ENCODE data around the gene KRT82. TPM values are rescaled to one million over a fixed set of nuclear protein-coding genes. Genes with fewer than 3 reads are reported as not detected.

KRT82 gene
- polyA plus RNA-seq, 2 of the 4 experiments (the other 2 are of a cell fraction) = not detected

DNA sequence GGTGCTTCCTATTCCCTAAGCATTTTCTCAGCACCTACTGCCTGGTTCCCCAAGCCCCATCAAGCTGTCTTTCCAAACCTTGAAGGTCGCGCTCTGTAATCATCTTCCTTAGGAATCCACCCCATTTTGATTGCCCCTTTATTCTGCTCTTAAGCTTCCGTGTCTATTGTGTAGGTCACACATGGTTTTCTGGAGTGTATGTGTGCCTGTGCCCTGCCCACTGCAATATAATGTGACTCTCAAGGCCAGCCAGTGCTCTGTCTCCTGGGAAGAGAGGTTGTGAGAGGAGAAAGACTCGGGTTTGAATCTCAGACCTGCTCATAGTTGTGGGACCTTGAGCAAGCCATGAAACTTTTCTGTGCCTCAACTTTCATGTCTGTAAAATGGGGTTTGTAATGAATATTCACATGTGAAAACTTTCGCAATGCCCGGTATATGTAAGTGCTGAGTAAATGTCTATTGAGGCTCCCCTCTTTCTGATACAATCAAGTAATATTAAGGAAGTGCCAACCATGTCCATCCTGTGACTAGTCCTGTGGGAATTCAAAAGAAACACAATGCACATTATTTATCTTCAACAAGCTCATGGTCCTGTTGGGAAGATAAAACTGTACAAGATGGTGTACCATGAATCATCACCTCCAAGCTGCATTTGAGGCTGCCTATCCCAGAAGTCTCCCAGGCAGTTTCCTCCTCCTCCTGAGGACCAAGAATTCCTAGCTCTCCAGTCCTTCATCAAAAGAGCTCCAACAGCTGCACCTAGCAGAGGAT is 28.8 kb upstream of the KRT82 start:
- CTCF ChIA-PET = interaction anchor here (0.9 to 1.1 kb wide), 5 partner anchors 13 to 432 kb away, joined by 3 to 4 read pairs (median 3); no protein-coding TSS in a partner anchor
- DNase-seq (ENCODE audit: low read depth in 1 of 2, low spot score in 1 of 2) = no peak
- POLR2A ChIA-PET = no interaction called here
- peak; percentile 39 for FAIRE-seq
- Histone ChIP-seq H3K27ac (no peak overlapping the region), H3K4me1 (no peaks in the 10 kb centered on the region), H3K4me2 (no peak overlapping the region), H3K4me3 (no peak overlapping the region), H3K9me3 (no peaks in the 10 kb centered on the region)
- TF ChIP-seq CEBPB (IDR thresholded peaks at IDR 0.05) = 0 out of 4 replicates have a peak, but pooled peaks of 1 of the 2 experiments have one; percentile 15
- no peak for TF ChIP-seq BHLHE40 (IDR thresholded peaks at IDR 0.05; ENCODE audit: low read depth, low read length)
- no peak for ATAC-seq
- 82% methylated on average over 6 of the region's 6 CpGs for WGBS (ENCODE audit: missing lambda C conversion rate)

DNA sequence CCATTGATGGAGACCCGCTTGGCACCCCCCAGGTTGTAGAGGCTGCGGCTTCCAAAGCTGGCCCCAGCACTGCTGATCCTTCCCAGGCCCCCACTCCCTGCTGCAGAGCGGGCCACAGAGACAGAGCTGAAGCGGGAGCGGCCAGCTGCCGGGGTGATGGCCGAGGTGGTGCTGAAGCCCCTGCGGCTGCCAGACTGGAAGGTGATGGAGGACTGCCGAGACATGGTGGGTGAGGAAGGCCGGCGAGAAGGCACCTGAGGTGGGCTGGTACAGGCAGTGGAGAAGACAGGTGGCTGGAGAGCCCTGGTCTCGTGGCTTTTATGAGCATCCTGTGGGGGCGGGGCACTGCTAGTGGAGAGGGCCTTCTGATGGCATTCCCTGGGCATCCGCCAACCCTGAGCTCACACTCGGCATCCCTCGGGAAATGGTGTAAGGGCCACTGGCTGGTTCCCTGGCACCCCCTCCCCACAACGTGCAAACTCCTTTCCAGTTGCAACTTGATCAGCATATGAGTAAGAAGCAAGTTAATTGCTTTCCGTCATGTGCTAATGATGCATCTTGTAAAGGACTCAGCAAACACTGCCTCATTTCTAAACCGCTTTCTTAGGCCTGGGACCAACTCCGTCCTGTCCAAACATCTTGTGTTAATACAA is 28.1 kb upstream of the KRT82 start, which contains the start of gene KRT75:
TSS of gene KRT75 (minus strand) at position 291 of the 653 bp plus-strand sequence. CDS start at position 224, 67 bp downstream.
- Histone ChIP-seq H3K4me2 (no peak within 1 kb of the TSS), H3K9me3 (no peaks in the 10 kb centered on the region), H3K4me3 (no peak within 1 kb of the TSS), H3K27ac (no peak within 1 kb of the TSS), H3K4me1 (no peaks in the 10 kb centered on the region)
- CTCF ChIA-PET = interaction anchor here (1.2 to 2.2 kb wide), 2 partner anchors 19 to 61 kb away, joined by 3 to 7 read pairs; no protein-coding TSS in a partner anchor
- WGBS (ENCODE audit: missing lambda C conversion rate) = 75% methylated on average over 18 of the region's 20 CpGs
- no peak for FAIRE-seq
- no peak for ATAC-seq
- POLR2A ChIA-PET = no interaction called here
- TF ChIP-seq HES2 (IDR thresholded peaks at IDR 0.05) (no peak), RCOR1 (IDR thresholded peaks at IDR 0.05; ENCODE audit: low read depth, low read length) (no peak), MAZ (IDR thresholded peaks at IDR 0.05; ENCODE audit: borderline replicate concordance, low read depth, low read length) (no peak), USF2 (IDR thresholded peaks at IDR 0.05) (no peak), HOXB13 (CRISPR knock-in tag; IDR thresholded peaks at IDR 0.05; ENCODE audit: low read depth) (no peak), ZSCAN20 (CRISPR knock-in tag; IDR thresholded peaks at IDR 0.05) (no peak), MYC (IDR thresholded peaks at IDR 0.05; ENCODE audit: borderline replicate concordance, low read length) (no peak), FOSB (CRISPR knock-in tag; IDR thresholded peaks at IDR 0.05) (no peak), ZC3H11A (IDR thresholded peaks at IDR 0.05) (no peak)
- TF ChIP-seq, protein P1, sequence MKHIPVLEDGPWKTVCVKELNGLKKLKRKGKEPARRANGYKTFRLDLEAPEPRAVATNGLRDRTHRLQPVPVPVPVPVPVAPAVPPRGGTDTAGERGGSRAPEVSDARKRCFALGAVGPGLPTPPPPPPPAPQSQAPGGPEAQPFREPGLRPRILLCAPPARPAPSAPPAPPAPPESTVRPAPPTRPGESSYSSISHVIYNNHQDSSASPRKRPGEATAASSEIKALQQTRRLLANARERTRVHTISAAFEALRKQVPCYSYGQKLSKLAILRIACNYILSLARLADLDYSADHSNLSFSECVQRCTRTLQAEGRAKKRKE (CRISPR knock-in tag; IDR thresholded peaks at IDR 0.05; ENCODE audit: low read depth) = no peak
- no peak for DNase-seq (ENCODE audit: low read depth in 1 of 2, low spot score in 1 of 2)

DNA sequence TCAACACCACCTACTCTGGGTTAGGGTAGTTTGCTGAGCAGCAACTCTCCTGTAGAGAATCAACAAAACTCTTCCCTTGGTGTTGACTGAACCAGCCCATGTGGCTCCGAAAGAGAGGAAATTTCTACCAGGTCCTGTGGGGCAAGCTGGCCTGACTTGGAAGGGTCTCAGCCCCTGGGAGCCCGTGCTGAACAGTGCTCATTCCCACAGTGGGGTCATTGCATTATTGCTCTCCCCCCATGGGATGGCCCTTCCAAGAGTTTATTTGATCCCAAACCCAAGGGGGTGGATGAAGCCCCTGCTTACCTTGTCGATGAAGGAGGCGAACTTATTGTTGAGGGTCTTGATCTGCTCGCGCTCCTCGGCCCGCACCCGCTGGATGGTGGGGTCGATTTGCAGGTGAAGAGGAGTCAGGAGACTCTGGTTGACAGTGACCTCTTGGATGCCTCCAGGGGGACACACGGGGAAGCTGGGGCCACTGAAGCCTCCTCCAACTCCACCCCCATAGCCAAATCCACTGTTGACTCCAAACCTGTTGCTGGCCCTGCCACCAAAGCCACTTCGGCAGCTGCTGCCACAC is 27.5 kb upstream of the KRT82 start:
- ATAC-seq (no peak), DNase-seq (ENCODE audit: low read depth in 1 of 2, low spot score in 1 of 2) (no peak), FAIRE-seq (no peak)
- H3K27ac ChIP-seq = no peak overlapping the region
- 77% methylated on average over 11 of the region's 12 CpGs for WGBS (ENCODE audit: missing lambda C conversion rate)
- no peaks in the 10 kb centered on the region for H3K4me1 ChIP-seq
- no peak overlapping the region for H3K4me2 ChIP-seq
- no peaks in the 10 kb centered on the region for H3K9me3 ChIP-seq
- POLR2A ChIA-PET = no interaction called here
- CTCF ChIA-PET = interaction anchor here (1.2 to 2.2 kb wide), 2 partner anchors 18 to 60 kb away, joined by 3 to 7 read pairs; no protein-coding TSS in a partner anchor
- no peak for TF ChIP-seq ZC3H11A (IDR thresholded peaks at IDR 0.05)
- no peak for TF ChIP-seq HDAC2 (IDR thresholded peaks at IDR 0.05)
- no peak for TF ChIP-seq NR3C1 (IDR thresholded peaks at IDR 0.05)
- no peak for TF ChIP-seq CBX8 (IDR thresholded peaks at IDR 0.05)
- TF ChIP-seq HES2 (IDR thresholded peaks at IDR 0.05) = no peak
- TF ChIP-seq EHMT2 (IDR thresholded peaks at IDR 0.05; ENCODE audit: low read depth) = no peak
- TF ChIP-seq CEBPB (IDR thresholded peaks at IDR 0.05) = no peak
- TF ChIP-seq MAFK (IDR thresholded peaks at IDR 0.05; ENCODE audit: partially characterized antibody) = no peak
- no peak for TF ChIP-seq KDM1A (IDR thresholded peaks at IDR 0.05; ENCODE audit: low read depth)
- no peak for TF ChIP-seq RFX5 (IDR thresholded peaks at IDR 0.05)
- TF ChIP-seq JUN (IDR thresholded peaks at IDR 0.05) = no peak
- no peak overlapping the region for H3K4me3 ChIP-seq
